Activated CD4-positive, CD25-positive, alpha-beta regulatory T cell (primary cell): ENCODE results near the gene CALCR.
"Not testable (repeated sequence)": the region's sequence is repeated elsewhere in the genome, so short reads cannot be mapped to it uniquely, and the experiment has no call there.

Source experiments
- DNase-seq, 4 experiments: peaks; one replicate each; lab custom pipeline; 2025; lab: John Stamatoyannopoulos, UW

The CALCR gene

GRCh38 chr7:93559639-93560491 lies 14.7 kb downstream of the CALCR start:
- no peak for DNase-seq

GRCh38 chr7:93558705-93559614 lies 15.6 kb downstream of the CALCR start:
- DNase-seq: no peak

- no peak for DNase-seq
These were observed 22.6 kb downstream of the CALCR start for GRCh38 chr7:93551931-93552330.

GRCh38 chr7:93551063-93551895 lies 23.2 kb downstream of the CALCR start:
- no peak for DNase-seq

- no peak for DNase-seq
These were observed 26.8 kb downstream of the CALCR start for GRCh38 chr7:93547716-93548115.

GRCh38 chr7:93544691-93545090 lies 29.8 kb downstream of the CALCR start:
- DNase-seq: no peak

- DNase-seq: no peak
These were observed 36.5 kb downstream of the CALCR start for GRCh38 chr7:93538061-93538460.

GRCh38 chr7:93535616-93536015 lies 38.9 kb downstream of the CALCR start:
- DNase-seq: no peak

- no peak for DNase-seq
These were observed 43.8 kb downstream of the CALCR start for GRCh38 chr7:93530701-93531100.

- DNase-seq: no peak
These were observed 57.7 kb downstream of the CALCR start for GRCh38 chr7:93516834-93517233.

- DNase-seq: no peak
These were observed 59.4 kb downstream of the CALCR start for GRCh38 chr7:93515144-93515543.

GRCh38 chr7:93509303-93509702 lies 65.2 kb downstream of the CALCR start:
- no peak for DNase-seq

GRCh38 chr7:93503088-93503487 lies 71.4 kb downstream of the CALCR start:
- no peak for DNase-seq

- not testable (repeated sequence) for DNase-seq
These were observed 82.7 kb downstream of the CALCR start for GRCh38 chr7:93491860-93492259.

- no peak for DNase-seq
These were observed 97.8 kb downstream of the CALCR start for GRCh38 chr7:93476491-93477344.

GRCh38 chr7:93475811-93476210 lies 98.7 kb downstream of the CALCR start:
- DNase-seq: no peak

GRCh38 chr7:93471456-93471855 lies 103.1 kb downstream of the CALCR start:
- DNase-seq: no peak

GRCh38 chr7:93463764-93464163 lies 110.8 kb downstream of the CALCR start:
- DNase-seq: no peak

- DNase-seq: no peak
These were observed 113.2 kb downstream of the CALCR start for GRCh38 chr7:93461350-93461749.

GRCh38 chr7:93453262-93453661 lies 121.3 kb downstream of the CALCR start:
- DNase-seq: no peak

GRCh38 chr7:93448176-93448575 lies 126.3 kb downstream of the CALCR start:
- no peak for DNase-seq
